Panc1 (cell line): ENCODE measurements around the gene CD3D. TPM values are rescaled to one million over a fixed set of nuclear protein-coding genes. Genes with fewer than 3 reads are reported as not detected.

Source experiments
- ATAC-seq: fragments of 200-7000 bp; cut with Tn5 transposase; 2 replicates; pipeline ENCODE4 v1.9.1; 2020; ENCODE audit warnings: mild to moderate bottlenecking, moderate library complexity
- BruUV-seq: library from RNA; stranded (reverse); fragments of 400-500 nt; replicated peaks from 2 replicates; lab custom pipeline; 2021; lab: Mats Ljungman, UMichigan
- CTCF ChIA-PET: fragments of 300-600 bp; sonication (Branson Sonifier 250); formaldehyde crosslinking; loops from one replicate; lab custom pipeline; 2022; ENCODE audit warnings: antibody characterized with exemption; lab: Charles Lee
- POLR2A ChIA-PET: fragments of 300-600 bp; sonication (Branson Sonifier 250); formaldehyde crosslinking; loops from one replicate; lab custom pipeline; 2022; ENCODE audit warnings: antibody characterized with exemption; lab: Charles Lee
- DNase-seq: peaks from one replicate; pipeline ENCODE4 v3.0.0-alpha.2; 2010; ENCODE audit warnings: low read depth, low spot score
- H3K27ac ChIP-seq: 2 replicates; pipeline ENCODE4 v1.5.1; 2011; ENCODE audit warnings: mild to moderate bottlenecking, low read length, inconsistent platforms
- H3K27me3 ChIP-seq: fragments of 200-500 bp; sonication (Bioruptor generic); 2 replicates; pipeline ENCODE4 v1.6.0; 2014; ENCODE audit warnings: low read length, inconsistent platforms; ENCODE audit not compliant: control insufficient read depth, insufficient read depth
- H3K36me3 ChIP-seq: fragments of 200-500 bp; sonication (Bioruptor generic); 2 replicates; pipeline ENCODE4 v1.5.1; 2014; ENCODE audit warnings: inconsistent platforms, mild to moderate bottlenecking, low read length, moderate library complexity; ENCODE audit not compliant: control insufficient read depth, insufficient read depth
- H3K4me1 ChIP-seq: 2 replicates; pipeline ENCODE4 v1.5.1; 2011; ENCODE audit warnings: inconsistent platforms, mild to moderate bottlenecking, low read length, moderate library complexity; ENCODE audit not compliant: control insufficient read depth, insufficient read depth
- H3K4me3 ChIP-seq, 2 experiments: 2 replicates each; pipeline ENCODE4 v1.5.1; 2011 to 2012; ENCODE audit warnings: low read depth in 2 of 2, low read length in 2 of 2, mild to moderate bottlenecking in 2 of 2, inconsistent platforms in 1 of 2, moderate library complexity in 1 of 2
- H3K9me3 ChIP-seq: fragments of 200-500 bp; sonication (Bioruptor generic); 2 replicates; pipeline ENCODE4 v1.5.1; 2014; ENCODE audit warnings: low read depth, mild to moderate bottlenecking, inconsistent platforms, low read length, moderate library complexity; ENCODE audit not compliant: control insufficient read depth, insufficient read depth
- CTCF ChIP-seq: fragments of 450-650 bp; IDR thresholded peaks from 2 replicates; pipeline ENCODE4 v1.5.1; 2017; ENCODE audit warnings: mild to moderate bottlenecking
- POLR2AphosphoS5 ChIP-seq: IDR thresholded peaks from 2 replicates; pipeline ENCODE4 v1.6.1; 2012; ENCODE audit warnings: mild to moderate bottlenecking, low read depth, low read length, moderate library complexity
- REST ChIP-seq, 2 experiments: IDR thresholded peaks; 2 replicates each; pipeline ENCODE4 v1.6.1; 2011 to 2012; ENCODE audit warnings: low read depth in 2 of 2, control low read depth in 1 of 2, low read length in 1 of 2, mild to moderate bottlenecking in 1 of 2, moderate library complexity in 1 of 2; ENCODE audit not compliant: insufficient read depth in 1 of 2
- SIN3A ChIP-seq: IDR thresholded peaks from 2 replicates; pipeline ENCODE4 v1.6.1; 2012; ENCODE audit warnings: low read depth, mild to moderate bottlenecking, low read length, moderate library complexity, borderline replicate concordance; ENCODE audit not compliant: insufficient read depth
- TCF7L2 ChIP-seq: IDR thresholded peaks from 2 replicates; pipeline ENCODE4 v1.6.1; 2011; ENCODE audit warnings: mild to moderate bottlenecking, low read depth, low read length, inconsistent platforms
- in situ Hi-C: cut with HindIII; loops from 2 replicates; pipeline ENCODE4 v1.10.0; 2016; ENCODE audit warnings: low sequenced_read_pairs, low pct_unique_long_range_greater_than_20kb
- intact Hi-C: fragments of 100-400 bp; cut with micrococcal nuclease; formaldehyde crosslinking; loops from one replicate; pipeline ENCODE4 v1.10.0; 2022; ENCODE audit not compliant: unreplicated experiment
- total RNA-seq: library from RNA; stranded (reverse); gene quantifications from one replicate; pipeline ENCODE4 v1.2.1, GENCODE V29; 2021; ENCODE audit not compliant: unreplicated experiment

Gene CD3D
- total RNA-seq, 1 experiment from 2014 or later: 0.39 TPM

DNA sequence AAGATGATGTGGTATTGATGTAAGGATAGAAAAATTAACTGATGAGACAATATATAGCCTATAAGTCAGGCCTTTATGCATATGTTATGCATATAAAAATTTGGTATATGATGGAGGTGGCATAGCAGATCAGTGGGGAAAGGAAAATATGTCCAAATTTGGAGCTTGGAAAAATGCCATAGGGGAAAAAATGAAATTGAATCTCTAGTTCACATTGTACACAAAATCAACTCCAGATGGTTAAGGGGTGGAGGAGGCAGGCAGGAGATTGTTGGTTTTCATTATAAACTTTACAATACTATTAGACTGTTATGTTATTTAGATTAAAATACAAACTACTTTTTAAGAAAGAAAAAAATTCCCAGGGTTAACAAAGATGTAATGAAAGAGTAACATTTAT, 53.1 kb downstream of the CD3D start:
- no peak for DNase-seq
- no peaks in the 10 kb centered on the region for H3K36me3 ChIP-seq
- CTCF ChIA-PET: interaction anchor here (1.3 kb wide), 1 partner anchor 91 kb away, joined by 5 read pairs; no protein-coding TSS in a partner anchor
- H3K27me3 ChIP-seq: peaks cover 12% of the 10 kb centered on the region; the same call in 1 of the 2 replicates
- no TSS peak for BruUV-seq
- H3K9me3 ChIP-seq: no peaks in the 10 kb centered on the region
- in situ Hi-C loops (no loop called here), intact Hi-C loops (no loop called here)
- ATAC-seq: no peak
- H3K4me1 ChIP-seq: no peaks in the 10 kb centered on the region; the same call in 1 of the 2 replicates
- H3K27ac ChIP-seq: no peak overlapping the region
- POLR2A ChIA-PET: interaction anchor here (0.6 kb wide), 1 partner anchor 102 kb away, joined by 3 read pairs; no protein-coding TSS in a partner anchor
- TF ChIP-seq SIN3A (no peak), POLR2AphosphoS5 (no peak), REST (IDR thresholded peaks at IDR 0.05; ENCODE audit: insufficient read depth in 1 of 2, low read depth in 2 of 2, low read length in 1 of 2) (no peak), CTCF (no peak), TCF7L2 (no peak)
- H3K4me3 ChIP-seq: no peak overlapping the region

Other genes starting within 250 kb of the CD3D start
- 0.33 TPM for gene SCN4B, start 189.9 kb downstream of the CD3D start, total RNA-seq
- not detected for gene SCN2B, start 166.1 kb downstream of the CD3D start, total RNA-seq
- 0.39 TPM for gene JAML, start 117.7 kb downstream of the CD3D start, total RNA-seq
- gene MPZL3, start 90.3 kb downstream of the CD3D start, total RNA-seq: 1.0 TPM
- gene MPZL2, start 78.4 kb downstream of the CD3D start, total RNA-seq: 1.8 TPM
- gene CD3E, start 38.0 kb downstream of the CD3D start, total RNA-seq: 0.51 TPM
- gene CD3G, start 1.6 kb upstream of the CD3D start, total RNA-seq: 0.15 TPM
- gene UBE4A, start 16.9 kb upstream of the CD3D start, total RNA-seq: 57.9 TPM
- 504 TPM for gene ATP5MG, start 58.9 kb upstream of the CD3D start, total RNA-seq
- gene KMT2A, start 93.8 kb upstream of the CD3D start, total RNA-seq: 139 TPM
- 1.2 TPM for gene TTC36, start 184.8 kb upstream of the CD3D start, total RNA-seq
- gene TMEM25, start 188.5 kb upstream of the CD3D start, total RNA-seq: 6.7 TPM
- 2.5 TPM for gene IFT46, start 223.2 kb upstream of the CD3D start, total RNA-seq
- 197 TPM for gene ARCN1, start 229.7 kb upstream of the CD3D start, total RNA-seq